OCI-LY1 (cell line): ENCODE results near the gene KLC1.

Source experiments
- H2AFZ ChIP-seq: fragments of 200-600 bp; sonication (generic), shearing (Covaris generic); 2 replicates; pipeline ENCODE4 v1.6.0; 2014; ENCODE audit warnings: antibody characterized with exemption, mild to moderate bottlenecking, low read length
- H3F3A ChIP-seq: fragments of 200-600 bp; sonication (generic), shearing (Covaris generic); 2 replicates; pipeline ENCODE4 v1.6.0; 2014; ENCODE audit warnings: mild to moderate bottlenecking, antibody characterized with exemption, low read length, moderate library complexity; ENCODE audit not compliant: insufficient read depth
- H3K27ac ChIP-seq: fragments of 200-600 bp; sonication (generic); 2 replicates; pipeline ENCODE4 v1.5.1; 2014; ENCODE audit warnings: low read length, mixed run types, mild to moderate bottlenecking, low read depth; ENCODE audit not compliant: poor library complexity, severe bottlenecking
- H3K27me3 ChIP-seq: fragments of 200-600 bp; sonication (generic); 2 replicates; pipeline ENCODE4 v1.6.0; 2014; ENCODE audit warnings: antibody characterized with exemption, mild to moderate bottlenecking, low read length, moderate library complexity; ENCODE audit not compliant: insufficient read depth
- H3K36me3 ChIP-seq: fragments of 200-600 bp; sonication (generic); 2 replicates; pipeline ENCODE4 v1.6.1; 2014; ENCODE audit warnings: mild to moderate bottlenecking, antibody characterized with exemption, low read length, moderate library complexity, mixed read lengths; ENCODE audit not compliant: insufficient read depth
- H3K4me1 ChIP-seq: fragments of 200-600 bp; sonication (generic); 2 replicates; pipeline ENCODE4 v1.5.1; 2014; ENCODE audit warnings: mild to moderate bottlenecking, low read length, moderate library complexity; ENCODE audit not compliant: insufficient read depth, severe bottlenecking
- H3K4me2 ChIP-seq: fragments of 200-600 bp; sonication (generic), shearing (Covaris generic); 2 replicates; pipeline ENCODE4 v1.6.1; 2014; ENCODE audit warnings: low read length
- H3K4me3 ChIP-seq: fragments of 200-600 bp; sonication (generic); 2 replicates; pipeline ENCODE4 v1.5.1; 2014; ENCODE audit warnings: low read length, low read depth, mild to moderate bottlenecking, mixed read lengths; ENCODE audit not compliant: poor library complexity, severe bottlenecking
- H3K79me2 ChIP-seq: fragments of 200-600 bp; shearing (Covaris generic); 2 replicates; pipeline ENCODE4 v1.6.1; 2016; ENCODE audit warnings: mixed run types, low read length, mixed read lengths; ENCODE audit not compliant: insufficient read depth
- H3K9ac ChIP-seq: fragments of 200-600 bp; sonication (generic), shearing (Covaris generic); 2 replicates; pipeline ENCODE4 v1.6.1; 2014; ENCODE audit warnings: mild to moderate bottlenecking, low read length, mixed read lengths
- H3K9me2 ChIP-seq: fragments of 200-600 bp; sonication (generic), shearing (Covaris generic); 2 replicates; pipeline ENCODE4 v1.6.1; 2014; ENCODE audit warnings: low read depth, mild to moderate bottlenecking, low read length, mixed read lengths
- H3K9me3 ChIP-seq: fragments of 200-600 bp; shearing (Covaris generic); 2 replicates; pipeline ENCODE4 v1.6.1; 2014; ENCODE audit warnings: low read length, mixed read lengths
- H4K20me1 ChIP-seq: fragments of 200-600 bp; sonication (generic), shearing (Covaris generic); 2 replicates; pipeline ENCODE4 v1.6.0; 2016; ENCODE audit warnings: mild to moderate bottlenecking, low read length; ENCODE audit not compliant: insufficient read depth
- CTCF ChIP-seq: fragments of 200-600 bp; sonication (generic), shearing (Covaris generic); IDR thresholded peaks from 2 replicates; pipeline ENCODE4 v1.5.1; 2017; ENCODE audit warnings: mild to moderate bottlenecking, antibody characterized with exemption, low read length, moderate library complexity, mixed read lengths
- EZH2 ChIP-seq: fragments of 200-600 bp; sonication (generic), shearing (Covaris generic); IDR thresholded peaks from 2 replicates; pipeline ENCODE4 v1.8.0; 2017; ENCODE audit warnings: borderline replicate concordance, mixed run types, mild to moderate bottlenecking, antibody characterized with exemption, low read length, moderate library complexity, mixed read lengths

Gene KLC1

DNA sequence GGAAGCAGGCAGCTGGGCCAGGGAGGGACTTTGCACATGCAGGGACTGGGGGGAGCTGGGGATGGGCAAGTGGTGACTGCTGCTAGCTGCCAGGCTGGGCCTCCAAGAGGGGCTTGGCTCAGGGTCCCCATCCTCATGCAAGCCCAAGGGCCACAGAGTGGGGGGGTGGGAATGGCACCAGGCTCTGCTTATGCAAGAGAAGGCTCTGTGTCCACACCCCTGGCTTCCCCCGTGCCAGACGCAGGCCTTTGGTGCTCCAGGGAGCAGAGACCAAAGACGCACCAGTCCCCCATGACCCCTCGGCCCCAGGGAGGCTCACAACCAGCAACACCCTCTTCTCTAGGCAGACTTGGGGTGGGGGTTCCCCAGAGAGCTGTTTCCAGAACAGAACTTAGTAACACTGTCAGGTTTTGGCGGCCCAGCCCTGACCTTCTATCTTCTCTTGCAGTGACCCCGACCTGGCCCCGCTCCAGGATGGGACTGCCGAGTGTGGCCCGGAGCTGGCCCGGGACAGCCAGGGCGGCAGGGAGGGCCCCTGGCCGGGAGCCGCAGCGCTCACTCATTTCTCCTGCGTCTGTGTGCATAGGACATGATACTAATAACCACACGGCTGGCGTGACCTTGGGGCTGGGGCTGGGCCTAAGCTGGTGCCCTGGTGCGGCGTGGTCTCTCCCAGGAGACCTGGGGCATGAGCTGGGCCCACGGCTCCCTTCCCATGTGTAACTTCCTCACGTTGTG lies 71.9 kb downstream of the KLC1 start:
- Histone ChIP-seq H2AFZ (no peak overlapping the region), H3K36me3 (peaks cover 72% of the 10 kb centered on the region), H3K9me3 (no peaks in the 10 kb centered on the region), H3K79me2 (no peaks in the 10 kb centered on the region), H3K27me3 (no peaks in the 10 kb centered on the region), H3K4me2 (peak overlapping the region; percentile 58; the same call in 1 of the 2 replicates), H4K20me1 (no peaks in the 10 kb centered on the region), H3K9ac (peak overlapping the region; percentile 64), H3K4me3 (peak overlapping the region; percentile 4), H3K4me1 (peaks cover 88% of the 10 kb centered on the region), H3K9me2 (no peaks in the 10 kb centered on the region), H3K27ac (peak overlapping the region; percentile 97), H3F3A (0 out of 2 replicates have a peak, but pooled peaks cover 5% of the 10 kb centered on the region)
- TF ChIP-seq EZH2 (no peak), CTCF (no peak)

GRCh38 chr14:103702095-103702494 lies 73.1 kb downstream of the KLC1 start:
- H3K9ac ChIP-seq, result peak overlapping the region; percentile 27; the same call in 1 of the 2 replicates
- TF ChIP-seq CTCF (no peak), EZH2 (no peak)
- no peak overlapping the region for H3K4me3 ChIP-seq
- peak overlapping the region; percentile 97 for H3K27ac ChIP-seq
- no peaks in the 10 kb centered on the region for H3K79me2 ChIP-seq
- no peak overlapping the region for H2AFZ ChIP-seq
- no peaks in the 10 kb centered on the region for H4K20me1 ChIP-seq
- no peaks in the 10 kb centered on the region for H3K27me3 ChIP-seq
- 0 out of 2 replicates have a peak, but pooled peaks cover 5% of the 10 kb centered on the region for H3F3A ChIP-seq
- H3K9me3 ChIP-seq, result no peaks in the 10 kb centered on the region
- peaks cover 78% of the 10 kb centered on the region for H3K36me3 ChIP-seq
- H3K4me2 ChIP-seq, result peak overlapping the region; percentile 2; the same call in 1 of the 2 replicates
- peaks cover 77% of the 10 kb centered on the region for H3K4me1 ChIP-seq
- H3K9me2 ChIP-seq, result no peaks in the 10 kb centered on the region

DNA sequence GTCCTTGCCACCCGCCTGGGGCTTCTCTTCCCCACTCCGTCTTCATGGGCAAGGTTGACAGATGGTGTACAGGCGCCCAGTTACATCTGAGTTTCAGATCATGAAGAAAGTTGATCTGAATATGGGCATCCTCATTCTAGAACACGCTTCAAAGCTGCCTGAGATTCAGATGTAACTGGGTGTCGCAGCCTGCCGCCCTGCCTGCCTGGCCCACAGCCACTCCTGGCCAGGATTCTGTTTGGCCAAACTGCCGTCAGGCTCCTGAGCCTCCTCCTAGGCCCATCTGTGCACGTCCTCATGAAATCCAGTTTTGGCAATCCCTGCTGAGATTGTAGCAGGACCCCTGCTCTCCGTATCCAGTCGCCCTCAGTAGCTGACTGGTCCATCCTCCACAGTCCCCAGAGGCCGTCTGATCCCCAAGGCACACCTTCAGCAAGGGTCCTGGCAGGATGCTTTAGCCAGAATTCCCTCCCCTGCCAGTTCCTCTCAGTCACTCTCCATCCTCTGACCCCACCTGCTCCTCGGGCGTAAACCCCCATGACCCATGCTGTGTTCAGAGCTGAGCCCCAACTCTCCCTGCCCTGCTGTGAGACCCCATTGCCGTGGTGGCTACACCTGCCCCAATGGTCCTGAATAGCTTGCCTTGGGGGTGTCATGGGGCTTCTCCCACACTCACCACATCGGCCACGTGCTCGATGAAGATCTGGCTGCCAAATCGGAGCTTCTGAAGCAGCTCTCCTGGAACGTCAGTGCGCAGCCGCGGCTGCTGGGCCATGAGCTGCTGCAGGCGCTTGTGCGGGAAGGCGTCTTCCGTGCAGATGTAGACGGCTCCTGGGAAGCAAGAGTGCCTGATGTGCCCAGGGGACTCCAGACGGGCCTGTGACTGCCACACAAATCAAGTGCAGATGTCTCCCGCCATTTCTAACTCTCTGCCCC lies 73.8 kb downstream of the KLC1 start:
- Histone ChIP-seq H3K9me3 (no peaks in the 10 kb centered on the region), H3F3A (0 out of 2 replicates have a peak, but pooled peaks cover 5% of the 10 kb centered on the region), H4K20me1 (no peaks in the 10 kb centered on the region), H3K36me3 (peaks cover 78% of the 10 kb centered on the region), H3K4me2 (no peak overlapping the region; the same call in 1 of the 2 replicates), H3K79me2 (no peaks in the 10 kb centered on the region), H3K9me2 (no peaks in the 10 kb centered on the region), H3K27ac (peak overlapping the region; percentile 97), H3K27me3 (no peaks in the 10 kb centered on the region), H3K4me3 (no peak overlapping the region), H3K4me1 (peaks cover 70% of the 10 kb centered on the region), H3K9ac (peak overlapping the region; percentile 27; the same call in 1 of the 2 replicates), H2AFZ (no peak overlapping the region)
- TF ChIP-seq CTCF, result no peak
- no peak for TF ChIP-seq EZH2
